Germinal center (tissue), 1 donor: ENCODE data around the gene RIMBP3C.
"Not testable (repeated sequence)": the region's sequence is repeated elsewhere in the genome, so short reads cannot be mapped to it uniquely, and the experiment has no call there.

Experiments used
- DNase-seq: peaks from one replicate; pipeline ENCODE4 v3.0.0; 2012; ENCODE audit warnings: mixed read lengths, low spot score

Gene RIMBP3C

GRCh38 chr22:21526705-21527500 lies 24.4 kb downstream of the RIMBP3C start:
- not testable (repeated sequence) for DNase-seq

DNA sequence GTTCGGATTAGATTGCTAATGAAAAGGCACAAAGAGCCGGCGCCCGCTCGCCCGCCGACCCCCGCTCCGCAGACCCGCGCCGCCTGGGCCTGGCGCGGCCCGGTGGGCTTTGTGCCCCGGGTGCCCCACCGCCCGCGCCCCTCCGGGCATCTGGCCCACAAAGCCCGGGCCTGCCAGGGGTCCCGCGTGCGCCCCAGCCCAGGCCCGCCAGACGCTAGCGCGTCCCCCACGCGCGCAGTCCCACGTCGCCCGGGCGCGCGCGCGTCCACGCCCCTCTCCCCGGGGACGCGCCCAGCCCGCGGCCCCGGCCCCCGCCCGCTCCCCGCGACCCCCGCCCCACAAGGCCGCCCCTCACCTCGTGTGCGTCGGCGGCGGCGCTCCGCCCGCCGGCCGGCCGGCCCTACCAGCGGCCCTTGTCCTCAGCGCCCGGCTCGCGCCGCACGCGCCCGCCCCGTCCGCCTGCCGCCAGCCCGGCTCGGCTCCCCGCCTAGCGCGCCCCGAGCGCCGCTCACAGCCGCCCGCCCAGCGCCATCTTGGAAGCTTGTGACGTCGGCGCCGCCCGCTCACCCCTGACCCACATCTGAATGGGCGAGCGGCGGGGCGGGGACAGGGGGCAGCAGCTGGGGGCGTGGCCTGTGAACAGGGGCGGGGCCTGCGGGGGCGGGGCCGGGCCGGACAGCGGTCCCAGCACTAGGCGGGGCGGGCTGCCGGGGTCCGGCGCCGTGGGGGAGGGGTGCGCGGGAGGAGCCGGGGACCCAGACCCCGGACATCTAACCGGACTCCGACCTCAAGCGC lies 34.1 kb downstream of the RIMBP3C start:
- DNase-seq = not testable (repeated sequence)

DNA sequence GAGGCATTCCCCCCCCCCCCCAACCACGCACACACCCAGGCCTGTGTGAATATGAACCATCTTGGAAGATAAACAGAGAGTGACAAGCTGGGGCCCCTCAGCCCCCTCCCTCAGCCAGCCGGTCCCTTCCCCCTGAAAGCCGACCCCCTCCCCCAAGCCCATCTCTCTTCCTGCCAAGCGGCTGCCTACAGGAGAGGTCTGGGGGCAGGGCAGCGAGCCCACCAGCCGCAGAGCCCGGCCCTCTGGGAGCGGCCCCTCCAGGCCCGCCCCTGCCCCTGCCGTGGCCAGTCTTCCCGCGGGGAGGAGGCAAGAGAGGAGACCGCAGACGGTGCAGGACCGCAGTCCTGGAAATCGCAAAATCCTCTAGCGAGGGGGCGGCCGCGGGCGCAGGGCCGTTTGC lies 34.7 kb downstream of the RIMBP3C start:
- DNase-seq = not testable (repeated sequence)

DNA sequence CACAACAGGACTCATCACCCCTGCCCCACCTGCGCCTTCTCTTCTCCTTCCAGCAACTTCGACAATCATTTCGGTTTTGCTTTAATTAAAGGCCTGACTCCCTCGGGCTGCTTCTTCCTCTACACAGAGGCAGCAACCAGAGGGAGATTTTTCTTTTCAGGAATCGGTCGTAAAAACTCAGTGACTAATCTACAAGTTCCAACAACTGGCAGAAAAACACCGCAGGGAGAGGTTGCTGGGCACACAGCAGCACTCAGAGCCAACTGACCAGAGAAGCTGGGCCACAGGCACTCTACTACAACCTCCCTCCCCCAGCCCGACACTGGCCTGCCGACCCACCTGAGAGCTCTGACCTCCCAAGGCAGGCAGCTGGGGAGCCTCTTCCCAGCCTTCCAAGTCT lies 36.0 kb downstream of the RIMBP3C start:
- not testable (repeated sequence) for DNase-seq

DNA sequence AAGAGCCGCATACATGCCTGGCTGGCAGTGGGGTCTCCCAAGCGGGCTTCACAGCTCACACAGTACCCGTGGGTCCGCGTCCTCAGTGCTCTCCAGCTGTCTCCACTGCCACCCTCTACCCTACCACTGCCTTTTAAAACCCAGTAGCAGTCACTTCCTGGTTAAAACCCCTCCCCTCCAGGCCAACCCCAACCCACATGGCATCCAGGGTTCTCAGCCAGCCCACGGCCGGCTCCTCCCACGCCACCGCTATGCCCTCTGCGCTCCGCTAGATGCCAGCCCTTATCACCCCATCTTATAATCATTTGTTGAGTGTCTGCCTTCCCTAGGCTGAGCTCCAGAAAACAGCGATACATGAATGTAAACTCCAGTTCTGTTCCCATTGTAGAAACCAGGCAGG lies 37.1 kb downstream of the RIMBP3C start:
- not testable (repeated sequence) for DNase-seq

DNA sequence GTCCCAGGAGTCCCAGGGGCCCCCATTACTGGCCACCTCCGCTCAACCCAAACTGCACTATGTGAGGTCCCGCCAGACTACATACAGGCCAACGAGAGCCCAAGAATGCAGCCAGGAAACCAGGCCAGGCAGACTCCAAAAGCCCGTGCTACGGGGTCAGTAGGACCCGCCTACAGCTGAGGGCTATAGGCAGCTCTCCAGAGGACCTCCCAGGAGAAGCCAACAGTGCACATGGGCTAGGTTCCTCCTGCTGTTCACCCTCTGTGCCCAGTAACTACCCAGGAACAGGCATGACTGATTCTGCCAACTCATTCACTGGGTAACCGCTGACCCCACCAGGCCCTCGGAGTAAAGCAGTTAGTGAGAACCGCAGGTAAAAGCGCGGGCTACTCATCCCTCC lies 39.2 kb downstream of the RIMBP3C start:
- not testable (repeated sequence) for DNase-seq

- DNase-seq = not testable (repeated sequence)
Observed at GRCh38 chr22:21510397-21510796, 40.9 kb downstream of the RIMBP3C start.

DNA sequence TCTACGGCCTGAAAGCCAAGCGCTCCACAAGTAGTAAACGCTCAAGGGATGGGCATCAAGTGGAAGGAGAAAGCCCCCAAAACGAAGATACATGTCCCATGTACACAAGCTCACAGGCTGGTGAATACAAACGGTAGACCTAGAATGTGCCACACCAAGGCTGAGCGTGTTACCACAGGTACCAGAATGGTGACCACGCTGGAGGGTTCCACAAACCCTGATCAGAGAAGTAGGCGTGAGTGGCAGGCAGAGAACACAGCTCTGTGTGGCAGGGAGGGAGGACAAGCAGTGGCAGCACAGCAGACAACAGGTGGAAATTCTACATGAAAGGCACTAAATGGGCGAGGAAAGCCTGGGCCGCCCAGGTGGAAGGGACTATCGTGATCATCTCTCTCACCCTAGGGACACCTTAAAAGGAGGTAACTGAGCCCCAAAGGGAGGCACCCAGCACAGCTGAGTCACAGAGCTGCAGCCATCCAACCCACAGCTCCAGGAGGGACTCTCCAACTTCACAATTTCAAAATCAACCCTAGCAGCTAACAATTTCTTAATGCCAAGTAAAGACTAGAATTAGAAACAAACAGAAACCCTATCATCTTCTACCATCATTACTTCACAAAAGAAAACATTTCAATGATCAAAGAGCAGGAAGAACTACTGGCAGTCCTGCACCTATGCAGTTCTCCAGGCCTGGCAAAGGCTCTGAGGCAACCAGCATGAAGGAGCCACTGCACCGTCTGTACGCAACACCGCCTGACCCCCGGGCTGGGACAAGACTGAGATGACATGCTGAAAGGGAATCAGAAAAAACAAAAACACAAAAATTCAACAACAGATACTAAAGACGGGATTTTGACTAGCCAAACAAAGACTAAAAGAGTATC lies 51.4 kb downstream of the RIMBP3C start:
- DNase-seq = not testable (repeated sequence)

DNA sequence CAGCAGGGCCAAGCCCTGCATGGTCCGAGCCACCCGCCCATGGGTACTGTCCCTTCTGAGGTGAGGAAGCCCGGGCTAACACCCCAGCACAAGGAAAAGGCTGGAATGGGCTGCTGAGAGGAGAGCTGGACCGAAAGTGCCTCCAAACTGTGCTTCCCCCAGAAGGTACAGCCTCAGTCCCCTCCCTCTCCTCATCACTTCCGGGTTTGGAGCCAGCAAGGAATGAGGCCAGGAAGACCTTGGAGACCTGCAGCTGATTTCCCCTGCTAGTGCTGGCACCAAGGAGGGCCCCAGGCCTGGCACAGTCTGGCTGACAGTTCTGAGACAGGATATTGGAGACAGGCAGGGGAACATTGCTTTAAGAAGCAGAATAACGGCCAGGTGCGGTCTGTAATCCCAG lies 52.8 kb downstream of the RIMBP3C start:
- not testable (repeated sequence) for DNase-seq

DNA sequence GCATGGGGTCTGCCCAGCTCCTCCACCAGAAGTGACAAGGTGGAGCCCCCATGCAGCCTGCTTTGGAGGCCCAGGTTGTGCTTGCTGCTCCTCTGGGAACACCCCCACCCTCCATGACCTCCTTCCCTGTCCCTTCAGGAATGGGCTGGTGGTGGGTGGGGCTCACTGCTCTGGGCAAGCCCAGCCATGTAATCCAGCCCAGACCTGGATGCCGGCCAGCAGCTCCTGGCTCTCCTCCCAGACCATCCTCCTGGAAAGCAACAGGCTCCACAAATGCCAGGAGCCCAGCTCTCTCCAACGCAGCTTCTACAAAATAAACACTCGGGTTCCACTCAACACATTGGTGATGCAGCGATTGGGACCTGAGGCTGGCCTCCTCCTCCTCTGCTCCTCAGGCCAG lies 53.3 kb downstream of the RIMBP3C start:
- DNase-seq = not testable (repeated sequence)
